ENCODE results near the gene SMIM11. TPM values are rescaled to one million over a fixed set of nuclear protein-coding genes. Genes with fewer than 3 reads are reported as not detected.

The SMIM11 gene
- total RNA-seq: 19.1 TPM

DNA sequence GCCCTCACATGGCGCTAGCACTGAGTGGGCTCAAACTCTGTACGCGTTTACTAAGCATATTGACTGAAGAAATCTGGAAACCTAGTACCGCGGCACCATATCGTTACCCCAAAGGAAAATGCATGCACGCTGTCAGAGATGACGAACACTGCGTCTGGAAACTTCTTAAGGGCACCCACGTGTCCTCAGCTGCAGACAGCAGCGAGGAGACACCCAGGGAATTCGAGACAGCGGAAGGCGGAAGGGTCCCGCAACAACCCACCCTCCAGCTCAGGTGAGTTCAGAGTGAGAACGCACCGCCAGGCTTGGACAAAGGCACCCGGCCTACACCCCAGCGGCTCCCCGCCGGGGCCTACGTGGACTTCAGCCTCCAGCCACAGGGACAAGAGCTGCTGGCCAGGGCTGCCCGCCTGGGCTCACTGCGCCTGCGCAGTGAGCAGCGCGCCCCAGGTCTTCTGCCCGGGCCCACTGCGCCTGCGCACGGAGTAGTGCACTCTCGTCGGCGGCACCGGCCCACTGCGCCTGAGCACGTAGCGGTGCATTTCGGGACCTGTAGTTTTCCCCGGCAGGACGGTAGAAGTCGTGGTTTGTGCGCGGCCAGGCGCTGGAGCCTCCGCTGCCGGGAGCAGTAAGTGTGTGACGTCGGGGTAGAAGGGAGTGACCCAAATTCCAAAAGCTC lies at the start of gene SMIM11:
SMIM11 (plus strand) TSS at position 568 of the 679 bp plus-strand sequence. CDS start 3,998 bp downstream, outside the sequence.

DNA sequence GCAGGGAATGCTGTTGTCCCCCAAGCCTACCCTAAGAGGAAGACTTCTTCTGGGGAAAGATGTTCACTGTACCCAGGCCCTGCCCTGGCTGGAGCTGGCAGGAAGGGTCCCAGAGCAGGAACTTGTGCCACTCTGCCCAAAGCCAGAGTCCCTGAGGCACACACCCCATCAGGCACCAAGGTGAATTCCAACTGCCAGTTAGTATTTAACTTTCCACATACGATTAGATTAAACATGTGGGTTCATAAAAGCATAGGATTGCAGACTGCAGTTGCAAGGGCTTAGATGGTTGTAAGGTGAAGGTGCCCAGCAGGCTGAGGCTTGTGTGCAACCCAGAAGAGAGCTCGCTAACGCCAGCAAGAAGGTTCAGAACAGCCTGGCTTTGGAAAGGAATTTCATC lies 11.6 kb upstream of the SMIM11 start, which contains the start of gene KCNE2:
KCNE2 (plus strand) TSS at position 274 of the 400 bp plus-strand sequence. CDS start 6,473 bp downstream, outside the sequence.

DNA sequence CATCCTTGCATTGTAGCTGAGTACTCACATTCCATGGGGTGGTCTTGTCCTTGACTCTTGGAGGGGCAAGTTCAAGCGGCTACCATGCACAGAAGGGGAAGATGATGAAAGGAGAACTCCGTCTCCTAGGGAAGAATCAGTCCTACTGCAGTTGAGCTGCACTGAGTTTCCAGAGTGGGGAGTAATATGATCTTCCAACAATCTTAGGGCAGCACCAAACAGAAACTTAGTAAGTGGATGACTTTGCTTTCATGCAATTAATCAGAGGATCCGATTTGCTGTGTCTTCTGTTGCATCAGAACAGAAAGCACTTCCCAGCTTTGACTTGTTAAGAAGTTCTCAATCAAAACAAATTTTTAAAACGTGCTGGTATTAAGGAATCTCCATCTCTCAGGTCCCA lies 48.5 kb downstream of the SMIM11 start, which contains the start of gene SMIM34:
SMIM34 (minus strand) TSS at position 147 of the 400 bp plus-strand sequence; CDS start at position 35, 112 bp downstream.

Other genes with a start within 250 kb of the SMIM11 start
- gene KCNE2, start 11.5 kb upstream of the SMIM11 start, total RNA-seq: not detected
- gene SMIM34, start 48.4 kb downstream of the SMIM11 start, total RNA-seq: not detected
- 0.33 TPM for gene KCNE1, start 136.7 kb downstream of the SMIM11 start, total RNA-seq
- 38.2 TPM for gene RCAN1, start 239.6 kb downstream of the SMIM11 start, total RNA-seq